HG02938 (cell line): Measurements from ENCODE around the gene PSAP.

ENCODE experiments used
- ATAC-seq: cut with Tn5 transposase; IDR thresholded peaks from one replicate; pipeline ENCODE4 v1.9.1; 2021; ENCODE audit warnings: mild to moderate bottlenecking, moderate library complexity; ENCODE audit not compliant: unreplicated experiment

The PSAP gene

GRCh38 chr10:71829896-71830295 lies 21.2 kb downstream of the PSAP start:
- ATAC-seq: no peak

GRCh38 chr10:71829171-71829570 lies 21.9 kb downstream of the PSAP start:
- no peak for ATAC-seq

GRCh38 chr10:71828702-71829101 lies 22.3 kb downstream of the PSAP start:
- no peak for ATAC-seq

- ATAC-seq: no peak
Measured at GRCh38 chr10:71827852-71828251, 23.2 kb downstream of the PSAP start.

GRCh38 chr10:71825217-71825616 lies 25.8 kb downstream of the PSAP start:
- ATAC-seq: no peak

- no peak for ATAC-seq
Measured at GRCh38 chr10:71824333-71824732, 26.7 kb downstream of the PSAP start.

GRCh38 chr10:71823356-71823755 lies 27.7 kb downstream of the PSAP start:
- no peak for ATAC-seq

GRCh38 chr10:71821909-71822763 lies 28.9 kb downstream of the PSAP start:
- no peak for ATAC-seq

GRCh38 chr10:71820966-71821365 lies 30.1 kb downstream of the PSAP start:
- no peak for ATAC-seq

GRCh38 chr10:71819985-71820384 lies 31.1 kb downstream of the PSAP start:
- ATAC-seq: no peak

- no peak for ATAC-seq
Measured at GRCh38 chr10:71819441-71819861, 31.6 kb downstream of the PSAP start.

- no peak for ATAC-seq
Measured at GRCh38 chr10:71818674-71819260, 32.3 kb downstream of the PSAP start.

GRCh38 chr10:71817831-71818655 lies 33.0 kb downstream of the PSAP start:
- no peak for ATAC-seq

GRCh38 chr10:71816936-71817618 lies 34.0 kb downstream of the PSAP start:
- ATAC-seq: no peak

GRCh38 chr10:71816421-71816851 lies 34.6 kb downstream of the PSAP start:
- no peak for ATAC-seq

GRCh38 chr10:71815515-71816130 lies 35.4 kb downstream of the PSAP start:
- ATAC-seq: no peak

- no peak for ATAC-seq
Measured at GRCh38 chr10:71814922-71815411, 36.1 kb downstream of the PSAP start.

- no peak for ATAC-seq
Measured at GRCh38 chr10:71812913-71813590, 38.0 kb downstream of the PSAP start.

GRCh38 chr10:71812016-71812912 lies 38.8 kb downstream of the PSAP start:
- no peak for ATAC-seq
